ENCODE measurements around the gene PAH. TPM values are rescaled to one million over a fixed set of nuclear protein-coding genes. Genes with fewer than 3 reads are reported as not detected.

The PAH gene
- total and polyA plus RNA-seq, 2 of the 8 experiments (the other 6 are each of a cell fraction or from before 2014, with no cell fraction given), result 3.9 to 9.0 TPM

- WGBS, 2 experiments (ENCODE audit: extremely low coverage in 1 of 2, insufficient coverage in 1 of 2, insufficient read length in 1 of 2, insufficient replicate concordance in 2 of 2, low coverage in 1 of 2, low lambda C conversion rate in 2 of 2, missing lambda C conversion rate in 1 of 2), result 88% methylated on average over 2 of the region's 2 CpGs; no CpG with 5 or more reads in 1 of the 2 experiments
- no peak for TF ChIP-seq JUND (IDR thresholded peaks at IDR 0.05; ENCODE audit: low read length)
- TF ChIP-seq CTBP2 (IDR thresholded peaks at IDR 0.05; ENCODE audit: borderline replicate concordance, insufficient read depth, insufficient read length, low read length), result no peak
- no peak for TF ChIP-seq ATF2 (IDR thresholded peaks at IDR 0.05; ENCODE audit: low read length)
- TF ChIP-seq SIRT6 (IDR thresholded peaks at IDR 0.05; ENCODE audit: low read length), result no peak
- TF ChIP-seq NRF1 (IDR thresholded peaks at IDR 0.05; ENCODE audit: low read depth, low read length), result no peak
- TF ChIP-seq GABPA (IDR thresholded peaks at IDR 0.05; ENCODE audit: borderline replicate concordance, insufficient read depth, low read length), result no peak
- no peak for TF ChIP-seq BRCA1 (IDR thresholded peaks at IDR 0.05; ENCODE audit: low read depth, low read length)
- no peak for TF ChIP-seq E2F6 (IDR thresholded peaks at IDR 0.05)
- no peak for TF ChIP-seq SP1 (IDR thresholded peaks at IDR 0.05; ENCODE audit: low read depth, low read length)
Measured at GRCh38 chr12:102862486-102862885, 54.6 kb downstream of the PAH start.

More at GRCh38 chr12:102862486-102862885, 54.6 kb downstream of the PAH start:
- Histone ChIP-seq H3K18ac (ENCODE audit: extremely low read depth, low read length) (no peak overlapping the region), H3K9me3 (ENCODE audit: insufficient read depth in 2 of 2, low read depth in 1 of 2, low read length in 1 of 2) (no peaks in the 10 kb centered on the region), H3K4me1 (replicated peaks in 1 of 4; ENCODE audit: control insufficient read depth in 3 of 4, insufficient read depth in 4 of 4, low read length in 3 of 4) (no peaks in the 10 kb centered on the region), H4K91ac (replicated peaks; ENCODE audit: insufficient read length, low read length) (no peak overlapping the region), H3K14ac (ENCODE audit: insufficient read length) (no peak overlapping the region), H3K27ac (ENCODE audit: low read depth, low read length) (no peak overlapping the region), H4K20me1 (replicated peaks in 1 of 2; ENCODE audit: control insufficient read depth in 1 of 2, insufficient read depth in 2 of 2, low read length in 2 of 2) (no peaks in the 10 kb centered on the region), H3K23me2 (ENCODE audit: low read depth, low read length) (no peaks in the 10 kb centered on the region), H3K79me1 (ENCODE audit: low read depth, low read length) (no peaks in the 10 kb centered on the region), H2AFZ (ENCODE audit: low read length) (no peak overlapping the region), H3K4ac (replicated peaks; ENCODE audit: insufficient read length, low read depth, low read length) (no peak overlapping the region), H3K23ac (ENCODE audit: insufficient read length) (no peak overlapping the region), H3K4me3 (ENCODE audit: extremely low read depth in 1 of 4, insufficient read depth in 2 of 4, low read depth in 3 of 4, low read length in 4 of 4) (no peak overlapping the region), H2BK120ac (replicated peaks; ENCODE audit: low read depth, low read length) (no peak overlapping the region), H2AK5ac (ENCODE audit: low read depth, low read length) (no peak overlapping the region), H3K79me2 (ENCODE audit: control insufficient read depth in 1 of 2, insufficient read depth in 2 of 2, low read length in 2 of 2) (no peaks in the 10 kb centered on the region), H3K4me2 (ENCODE audit: insufficient read depth in 1 of 2, low read depth in 2 of 2, low read length in 2 of 2) (no peak overlapping the region), H4K5ac (ENCODE audit: insufficient read length, low read depth, low read length) (no peak overlapping the region), H2BK12ac (ENCODE audit: low read depth, low read length) (no peak overlapping the region), H2BK15ac (ENCODE audit: low read length) (no peak overlapping the region), H3K9ac (replicated peaks in 1 of 4; ENCODE audit: extremely low read depth in 1 of 4, low read depth in 3 of 4, low read length in 3 of 4) (no peak overlapping the region), H4K8ac (ENCODE audit: extremely low read depth, insufficient read depth, low read length) (no peak overlapping the region), H3K56ac (replicated peaks; ENCODE audit: insufficient read length, low read depth, low read length) (no peak overlapping the region), H2BK20ac (ENCODE audit: low read length) (no peak overlapping the region), H3K27me3 (replicated peaks in 1 of 4; ENCODE audit: control insufficient read depth in 3 of 4, extremely low read depth in 1 of 4, insufficient read depth in 3 of 4, low read length in 3 of 4) (no peaks in the 10 kb centered on the region), H3K36me3 (ENCODE audit: control insufficient read depth in 2 of 4, insufficient read depth in 4 of 4, low read length in 3 of 4) (no peaks in the 10 kb centered on the region), H2BK5ac (ENCODE audit: low read depth, low read length) (no peak overlapping the region)
- no peak for FAIRE-seq
- CTCF ChIA-PET (ENCODE audit: partially characterized antibody), result interaction anchor here (1.1 to 1.2 kb wide), 2 partner anchors 17 to 19 kb away, joined by 3 to 6 read pairs; no protein-coding TSS in a partner anchor
- POLR2A ChIA-PET (ENCODE audit: partially characterized antibody), result no interaction called here
- no peak for DNase-seq (ENCODE audit: low read depth in 1 of 2, low spot score in 2 of 2)

All from H1 (cell line).